HepG2 (cell line): ENCODE data around the gene GIMAP1. TPM values are rescaled to one million over a fixed set of nuclear protein-coding genes. Genes with fewer than 3 reads are reported as not detected.

Experiments
- FIP1L1 ChIP-seq: fragments of 200-400 bp; formaldehyde crosslinking; IDR thresholded peaks from 2 replicates; pipeline ENCODE4 v1.6.1; 2018; ENCODE audit warnings: low read depth, mild to moderate bottlenecking, low read length, moderate library complexity, borderline replicate concordance; ENCODE audit not compliant: insufficient read depth
- KDM4B ChIP-seq: sonication (generic); formaldehyde crosslinking; IDR thresholded peaks from 2 replicates; pipeline ENCODE4 v1.4.0; 2020; ENCODE audit warnings: missing genetic modification reagents
- RFX1 ChIP-seq: fragments of 450-650 bp; IDR thresholded peaks from 2 replicates; pipeline ENCODE4 v1.6.1; 2017
- ZNF382 ChIP-seq: sonication (generic); formaldehyde crosslinking; IDR thresholded peaks from 2 replicates; pipeline ENCODE4 v1.5.0; 2020; ENCODE audit warnings: missing genetic modification reagents, mild to moderate bottlenecking, borderline replicate concordance
- ZNF687 ChIP-seq: sonication (generic); formaldehyde crosslinking; IDR thresholded peaks from 2 replicates; pipeline ENCODE4 v1.5.1; 2020; ENCODE audit warnings: mild to moderate bottlenecking, missing genetic modification reagents, moderate library complexity
- polyA plus RNA-seq, 8 experiments: library from polyadenylated mRNA; depleted of rRNA in 3 of 8; stranded (reverse) in 7 of 8; unstranded in 1 of 8; fragments of >200 nt; fragmentation: Illumina TruSeq in 4 of 8; extraction: Trizol in 4 of 8; gene quantifications; 2 replicates each; pipeline versions ENCODE4 v1.2.1 to v1.2.3, GENCODE V29; 2011 to 2016; ENCODE audit warnings: low read depth in 4 of 8, missing spikeins in 1 of 8, mixed read lengths in 1 of 8; ENCODE audit not compliant: insufficient read depth in 1 of 8
- total RNA-seq, 5 experiments: library from RNA; depleted of rRNA; stranded (reverse); fragments of >200 nt; fragmentation: Illumina TruSeq; extraction: Trizol; gene quantifications; 2 replicates each; pipeline ENCODE4 v1.2.3, GENCODE V29; 2016; ENCODE audit warnings: low read depth in 1 of 5
- TF ChIP-seq, protein P1 (sequence below): sonication (generic); formaldehyde crosslinking; IDR thresholded peaks from one replicate; pipeline ENCODE4 v1.5.1; 2020; ENCODE audit warnings: mild to moderate bottlenecking, missing genetic modification reagents; ENCODE audit errors: not compliant biosample characterization

GIMAP1 gene
- total and polyA plus RNA-seq, 2 of the 13 experiments (the other 11 are each of a cell fraction or from before 2014, with no cell fraction given) = not detected

GRCh38 chr7:150668472-150668911 lies 47.9 kb upstream of the GIMAP1 start (continued):
- TF ChIP-seq, protein P1, sequence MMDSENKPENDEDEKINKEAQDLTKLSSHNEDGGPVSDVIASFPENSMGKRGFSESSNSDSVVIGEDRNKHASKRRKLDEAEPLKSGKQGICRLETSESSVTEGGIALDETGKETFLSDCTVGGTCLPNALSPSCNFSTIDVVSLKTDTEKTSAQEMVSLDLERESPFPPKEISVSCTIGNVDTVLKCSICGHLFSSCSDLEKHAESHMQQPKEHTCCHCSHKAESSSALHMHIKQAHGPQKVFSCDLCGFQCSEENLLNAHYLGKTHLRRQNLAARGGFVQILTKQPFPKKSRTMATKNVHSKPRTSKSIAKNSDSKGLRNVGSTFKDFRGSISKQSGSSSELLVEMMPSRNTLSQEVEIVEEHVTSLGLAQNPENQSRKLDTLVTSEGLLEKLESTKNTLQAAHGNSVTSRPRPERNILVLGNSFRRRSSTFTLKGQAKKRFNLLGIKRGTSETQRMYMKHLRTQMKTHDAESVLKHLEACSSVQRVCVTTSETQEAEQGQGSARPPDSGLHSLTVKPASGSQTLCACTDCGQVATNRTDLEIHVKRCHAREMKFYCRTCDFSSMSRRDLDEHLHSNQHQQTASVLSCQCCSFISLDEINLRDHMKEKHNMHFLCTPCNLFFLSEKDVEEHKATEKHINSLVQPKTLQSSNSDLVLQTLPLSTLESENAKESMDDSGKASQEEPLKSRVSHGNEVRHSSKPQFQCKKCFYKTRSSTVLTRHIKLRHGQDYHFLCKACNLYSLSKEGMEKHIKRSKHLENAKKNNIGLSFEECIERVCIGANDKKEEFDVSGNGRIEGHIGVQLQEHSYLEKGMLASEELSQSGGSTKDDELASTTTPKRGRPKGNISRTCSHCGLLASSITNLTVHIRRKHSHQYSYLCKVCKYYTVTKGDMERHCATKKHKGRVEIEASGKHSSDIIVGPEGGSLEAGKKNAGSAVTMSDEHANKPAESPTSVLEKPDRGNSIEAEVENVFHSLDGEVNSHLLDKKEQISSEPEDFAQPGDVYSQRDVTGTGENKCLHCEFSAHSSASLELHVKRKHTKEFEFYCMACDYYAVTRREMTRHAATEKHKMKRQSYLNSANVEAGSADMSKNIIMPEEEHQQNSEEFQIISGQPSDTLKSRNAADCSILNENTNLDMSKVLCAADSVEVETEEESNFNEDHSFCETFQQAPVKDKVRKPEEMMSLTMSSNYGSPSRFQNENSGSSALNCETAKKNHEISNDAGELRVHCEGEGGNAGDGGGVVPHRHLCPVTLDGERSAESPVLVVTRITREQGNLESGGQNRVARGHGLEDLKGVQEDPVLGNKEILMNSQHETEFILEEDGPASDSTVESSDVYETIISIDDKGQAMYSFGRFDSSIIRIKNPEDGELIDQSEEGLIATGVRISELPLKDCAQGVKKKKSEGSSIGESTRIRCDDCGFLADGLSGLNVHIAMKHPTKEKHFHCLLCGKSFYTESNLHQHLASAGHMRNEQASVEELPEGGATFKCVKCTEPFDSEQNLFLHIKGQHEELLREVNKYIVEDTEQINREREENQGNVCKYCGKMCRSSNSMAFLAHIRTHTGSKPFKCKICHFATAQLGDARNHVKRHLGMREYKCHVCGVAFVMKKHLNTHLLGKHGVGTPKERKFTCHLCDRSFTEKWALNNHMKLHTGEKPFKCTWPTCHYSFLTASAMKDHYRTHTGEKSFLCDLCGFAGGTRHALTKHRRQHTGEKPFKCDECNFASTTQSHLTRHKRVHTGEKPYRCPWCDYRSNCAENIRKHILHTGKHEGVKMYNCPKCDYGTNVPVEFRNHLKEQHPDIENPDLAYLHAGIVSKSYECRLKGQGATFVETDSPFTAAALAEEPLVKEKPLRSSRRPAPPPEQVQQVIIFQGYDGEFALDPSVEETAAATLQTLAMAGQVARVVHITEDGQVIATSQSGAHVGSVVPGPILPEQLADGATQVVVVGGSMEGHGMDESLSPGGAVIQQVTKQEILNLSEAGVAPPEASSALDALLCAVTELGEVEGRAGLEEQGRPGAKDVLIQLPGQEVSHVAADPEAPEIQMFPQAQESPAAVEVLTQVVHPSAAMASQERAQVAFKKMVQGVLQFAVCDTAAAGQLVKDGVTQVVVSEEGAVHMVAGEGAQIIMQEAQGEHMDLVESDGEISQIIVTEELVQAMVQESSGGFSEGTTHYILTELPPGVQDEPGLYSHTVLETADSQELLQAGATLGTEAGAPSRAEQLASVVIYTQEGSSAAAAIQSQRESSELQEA (CRISPR knock-in tag) = no peak
- no peak for TF ChIP-seq ZNF382 (CRISPR knock-in tag)
- no peak for TF ChIP-seq KDM4B (CRISPR knock-in tag)
- no peak for TF ChIP-seq FIP1L1
- no peak for TF ChIP-seq RFX1
- no peak for TF ChIP-seq ZNF687 (CRISPR knock-in tag)
